ENCODE measurements around the gene ADAMTS19.

Gene ADAMTS19

DNA sequence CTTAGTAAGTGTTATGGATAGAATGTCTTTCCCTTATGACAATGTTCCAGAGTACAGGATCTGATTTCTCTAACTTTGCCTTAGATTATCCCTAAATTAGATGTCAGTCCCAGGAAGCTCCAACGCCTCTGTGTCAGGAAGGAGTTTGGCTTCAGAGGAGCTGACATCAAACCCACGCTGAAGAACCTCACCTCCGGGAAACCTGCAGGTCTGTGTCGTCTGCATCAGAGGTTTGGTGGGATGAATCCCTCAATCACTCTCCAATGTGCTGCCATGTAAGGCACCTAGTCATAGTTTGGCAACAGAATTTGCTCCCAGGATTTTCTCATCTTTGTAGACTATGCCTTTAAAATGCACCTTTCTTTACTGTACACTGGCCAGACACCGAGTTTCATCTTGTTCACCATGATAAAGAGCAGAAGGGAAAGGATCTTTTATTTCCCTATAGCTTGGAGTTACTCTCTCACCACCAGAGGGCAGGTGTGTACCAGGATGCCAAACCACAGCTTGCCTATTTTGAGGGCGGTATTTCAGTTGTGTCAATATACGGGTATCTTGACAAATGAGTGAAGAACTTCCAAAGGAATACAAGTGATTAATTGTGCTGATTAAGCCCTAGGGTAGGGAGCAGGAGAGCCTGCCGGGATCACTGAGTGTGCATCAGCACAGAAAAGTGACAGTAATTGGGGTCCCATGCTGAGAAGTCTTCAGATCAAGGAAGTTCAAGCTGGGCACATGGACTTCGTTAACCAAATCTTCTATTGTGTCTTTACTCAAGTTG lies 311.1 kb downstream of the ADAMTS19 start:
- Histone ChIP-seq H3K27ac (ENCODE audit: low read depth, low read length) (no peak overlapping the region), H3K36me3 (ENCODE audit: control insufficient read depth in 5 of 5, insufficient read depth in 5 of 5, low read length in 5 of 5) (no peaks in the 10 kb centered on the region), H3K4me3 (ENCODE audit: low read depth in 1 of 5, low read length in 5 of 5) (no peak overlapping the region), H3K27me3 (ENCODE audit: control insufficient read depth in 5 of 5, insufficient read depth in 4 of 5, low read length in 5 of 5) (no peaks in the 10 kb centered on the region), H3K4me1 (ENCODE audit: control insufficient read depth in 5 of 5, insufficient read depth in 5 of 5, low read length in 5 of 5) (peaks cover 0 to 4% (median 3%) of the 10 kb centered on the region in 5 donors), H3K9me3 (ENCODE audit: control insufficient read depth in 5 of 5, low read length in 5 of 5) (no peaks in the 10 kb centered on the region), H3K9ac (ENCODE audit: low read length in 5 of 5) (no peak overlapping the region)

DNA sequence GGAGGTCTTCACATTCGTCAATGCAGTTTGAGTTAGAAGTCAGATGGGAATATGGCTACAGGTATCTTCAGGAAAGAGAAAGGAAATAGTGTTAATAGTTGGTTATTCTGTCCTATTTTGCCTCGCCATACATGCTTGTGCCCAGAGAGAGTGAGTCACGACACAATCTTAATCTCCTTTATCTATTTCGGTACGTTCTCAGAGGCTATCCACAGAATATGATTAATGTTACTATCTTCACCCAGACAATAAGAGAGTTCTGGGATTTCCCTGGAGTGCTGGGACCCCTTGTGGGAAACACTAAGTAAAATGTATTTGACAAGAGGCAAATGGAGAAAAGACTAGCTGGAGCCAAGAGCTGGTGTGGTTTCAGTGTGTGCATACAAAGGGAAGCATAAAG lies 313.3 kb downstream of the ADAMTS19 start:
- Histone ChIP-seq H3K27me3 (ENCODE audit: control insufficient read depth in 5 of 5, insufficient read depth in 4 of 5, low read length in 5 of 5) (no peaks in the 10 kb centered on the region), H3K9ac (ENCODE audit: low read length in 5 of 5) (no peak overlapping the region), H3K4me1 (ENCODE audit: control insufficient read depth in 5 of 5, insufficient read depth in 5 of 5, low read length in 5 of 5) (peaks cover 0 to 4% (median 3%) of the 10 kb centered on the region in 5 donors), H3K4me3 (ENCODE audit: low read depth in 1 of 5, low read length in 5 of 5) (no peak overlapping the region), H3K27ac (ENCODE audit: low read depth, low read length) (no peak overlapping the region), H3K36me3 (ENCODE audit: control insufficient read depth in 5 of 5, insufficient read depth in 5 of 5, low read length in 5 of 5) (no peaks in the 10 kb centered on the region), H3K9me3 (ENCODE audit: control insufficient read depth in 5 of 5, low read length in 5 of 5) (peaks cover 0 to 2% (median 0%) of the 10 kb centered on the region in 5 donors)

DNA sequence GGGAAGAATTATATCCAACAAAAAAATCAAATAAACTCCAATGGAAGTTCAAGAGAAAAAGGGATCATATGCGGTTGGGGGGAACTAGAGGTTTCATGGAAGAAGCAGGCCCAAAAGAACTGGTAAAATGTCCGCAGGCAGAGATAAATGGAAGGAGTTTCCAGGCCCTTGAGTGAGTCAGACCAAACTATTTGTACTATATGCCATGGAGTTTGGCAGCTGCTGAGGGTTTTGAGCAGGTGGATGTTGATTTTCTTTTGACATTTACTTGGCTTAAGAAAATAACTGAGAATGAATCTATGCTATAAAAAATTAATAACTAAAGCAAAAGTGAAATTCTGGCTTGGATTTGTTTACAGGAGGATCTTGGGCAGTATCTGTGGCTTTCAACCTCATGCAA lies 321.5 kb downstream of the ADAMTS19 start:
- no peaks in the 10 kb centered on the region for H3K27me3 ChIP-seq (ENCODE audit: control insufficient read depth in 5 of 5, insufficient read depth in 4 of 5, low read length in 5 of 5)
- H3K4me1 ChIP-seq (ENCODE audit: control insufficient read depth in 5 of 5, insufficient read depth in 5 of 5, low read length in 5 of 5) = no peaks in the 10 kb centered on the region
- H3K27ac ChIP-seq (ENCODE audit: low read depth, low read length) = no peak overlapping the region
- H3K36me3 ChIP-seq (ENCODE audit: control insufficient read depth in 5 of 5, insufficient read depth in 5 of 5, low read length in 5 of 5) = no peaks in the 10 kb centered on the region
- H3K9me3 ChIP-seq (ENCODE audit: control insufficient read depth in 5 of 5, low read length in 5 of 5) = peaks cover 0 to 2% (median 0%) of the 10 kb centered on the region in 5 donors
- H3K9ac ChIP-seq (ENCODE audit: low read length in 5 of 5) = no peak overlapping the region
- H3K4me3 ChIP-seq (ENCODE audit: low read depth in 1 of 5, low read length in 5 of 5) = no peak overlapping the region
